Body of pancreas (tissue), 4 donors: ENCODE data around the gene ATP2C2. TPM values are rescaled to one million over a fixed set of nuclear protein-coding genes. Genes with fewer than 3 reads are reported as not detected.

Experiments
- ATAC-seq: fragments of 150-250 bp; one replicate; pipeline ENCODE4 v1.9.1; 2016
- DNase-seq, 4 donors: peaks; one replicate each; pipeline ENCODE4 v3.0.0-alpha.2; 2019
- H3K27ac ChIP-seq, 4 donors: fragments of 200-600 bp; sonication (generic); 1 replicate in 3 of 4; 2 replicates in 1 of 4; pipeline versions ENCODE4 v1.5.1 to v1.6.1; 2016 to 2019; ENCODE audit warnings: mild to moderate bottlenecking in 1 of 4, mixed read lengths in 1 of 4, moderate library complexity in 1 of 4
- H3K27me3 ChIP-seq, 2 donors: fragments of 200-600 bp; sonication (generic); one replicate each; pipeline ENCODE4 v1.6.0; 2016; ENCODE audit warnings: mild to moderate bottlenecking in 1 of 2
- H3K36me3 ChIP-seq, 2 donors: fragments of 200-600 bp; sonication (generic); replicated peaks in 1 of 2; 2 replicates each; pipeline ENCODE4 v1.5.1; 2016; ENCODE audit warnings: low read depth in 2 of 2; ENCODE audit not compliant: insufficient read depth in 1 of 2
- H3K4me1 ChIP-seq: fragments of 200-600 bp; sonication (generic); one replicate; pipeline ENCODE4 v1.6.0; 2016
- H3K4me3 ChIP-seq, 2 donors: fragments of 200-600 bp; sonication (generic); 1 replicate in 1 of 2; 2 replicates in 1 of 2; pipeline ENCODE4 v1.5.1; 2016 to 2019
- H3K9me3 ChIP-seq, 3 donors: fragments of 200-600 bp; sonication (generic); 1 replicate in 2 of 3; 2 replicates in 1 of 3; pipeline ENCODE4 v1.5.1; 2016
- CTCF ChIP-seq, 7 experiments: fragments of 450-650 bp in 4 of 7; fragments of 200-600 bp in 3 of 7; sonication (generic) in 3 of 7; IDR thresholded peaks; one replicate each; pipeline ENCODE4 v1.5.1; 2016 to 2019; ENCODE audit warnings: antibody characterized with exemption in 7 of 7
- POLR2A ChIP-seq, 3 donors: fragments of 450-650 bp; IDR thresholded peaks; one replicate each; pipeline ENCODE4 v1.6.1; 2016; ENCODE audit warnings: antibody characterized with exemption in 3 of 3, mild to moderate bottlenecking in 2 of 3
- WGBS, 2 donors: methylation state at CpG; one replicate each; pipeline ENCODE4 v1.1.5; 2017; 5-methylcytosine and 5-hydroxymethylcytosine counted together
- intact Hi-C: fragments of 100-400 bp; cut with DNase I; formaldehyde crosslinking; loops from one replicate; pipeline ENCODE4 v1.15.1; 2023
- total RNA-seq, 2 donors: library from RNA; depleted of rRNA; stranded (reverse); fragments of >200 nt; gene quantifications; one replicate each; pipeline ENCODE4 v1.1.0, GENCODE V29; 2016

ATP2C2 gene
- total RNA-seq, 2 donors from 2014 or later = 2.1 to 18.1 TPM

GRCh38 chr16:84404936-84405639, 36.8 kb downstream of the ATP2C2 start:
- DNase-seq (no peak), ATAC-seq (no peak)
- Histone ChIP-seq H3K4me1 (no peaks in the 10 kb centered on the region), H3K9me3 (no peaks in the 10 kb centered on the region), H3K27me3 (no peaks in the 10 kb centered on the region), H3K4me3 (no peak overlapping the region), H3K27ac (no peak overlapping the region), H3K36me3 (no peaks in the 10 kb centered on the region)
- intact Hi-C loops = no loop called here
- no peak for TF ChIP-seq CTCF (IDR thresholded peaks at IDR 0.05)
- no peak for TF ChIP-seq POLR2A (IDR thresholded peaks at IDR 0.05)
- 75 to 82% methylated on average over 16 to 19 of the region's 19 CpGs for WGBS, 2 donors

GRCh38 chr16:84406006-84406963, 37.9 kb downstream of the ATP2C2 start:
- H3K9me3 ChIP-seq = no peaks in the 10 kb centered on the region
- H3K27ac ChIP-seq = no peak overlapping the region
- H3K27me3 ChIP-seq = no peaks in the 10 kb centered on the region
- H3K4me3 ChIP-seq = no peak overlapping the region
- no peaks in the 10 kb centered on the region for H3K4me1 ChIP-seq
- intact Hi-C loops = no loop called here
- DNase-seq (no peak), ATAC-seq (no peak)
- 67 to 70% methylated on average over 16 of the region's 16 CpGs for WGBS, 2 donors
- H3K36me3 ChIP-seq = no peaks in the 10 kb centered on the region
- TF ChIP-seq POLR2A (IDR thresholded peaks at IDR 0.05) (no peak), CTCF (IDR thresholded peaks at IDR 0.05) (no peak)

GRCh38 chr16:84407588-84408313, 39.4 kb downstream of the ATP2C2 start:
- Histone ChIP-seq H3K36me3 (no peaks in the 10 kb centered on the region), H3K4me1 (no peaks in the 10 kb centered on the region), H3K4me3 (no peak overlapping the region), H3K27me3 (no peaks in the 10 kb centered on the region), H3K27ac (no peak overlapping the region), H3K9me3 (no peaks in the 10 kb centered on the region)
- WGBS, 2 donors = 58 to 61% methylated on average over 8 to 9 of the region's 9 CpGs
- ATAC-seq = no peak
- intact Hi-C loops = no loop called here
- no peak for TF ChIP-seq POLR2A (IDR thresholded peaks at IDR 0.05)
- no peak for TF ChIP-seq CTCF (IDR thresholded peaks at IDR 0.05)
- no peak for DNase-seq

- H3K9me3 ChIP-seq = no peaks in the 10 kb centered on the region
- ATAC-seq (no peak), DNase-seq (no peak)
- intact Hi-C loops = no loop called here
- no peak overlapping the region for H3K4me3 ChIP-seq
- WGBS, 2 donors = 57 to 79% methylated on average over 10 of the region's 10 CpGs
- H3K36me3 ChIP-seq = no peaks in the 10 kb centered on the region
- no peaks in the 10 kb centered on the region for H3K27me3 ChIP-seq
- H3K4me1 ChIP-seq = no peaks in the 10 kb centered on the region
- no peak overlapping the region for H3K27ac ChIP-seq
- TF ChIP-seq POLR2A (IDR thresholded peaks at IDR 0.05) (no peak), CTCF (IDR thresholded peaks at IDR 0.05) (no peak)
These were observed 40.0 kb downstream of the ATP2C2 start for GRCh38 chr16:84408314-84408690.
